Keratinocyte (primary cell): ENCODE data around the gene PRR7. TPM values are rescaled to one million over a fixed set of nuclear protein-coding genes. Genes with fewer than 3 reads are reported as not detected.

ENCODE experiments used
- DNase-seq: peaks from one replicate; pipeline ENCODE4 v3.0.0-alpha.2; 2011; ENCODE audit warnings: low read depth, missing footprints, low spot score
- FAIRE-seq: peaks from 2 replicates; lab custom pipeline; 2011; peaks lifted over from hg19 to GRCh38; lab: Jason Lieb, UNC
- H2AFZ ChIP-seq: 2 replicates; pipeline ENCODE4 v1.6.0; 2012; ENCODE audit warnings: low read length, control low read depth, inconsistent platforms; ENCODE audit not compliant: control insufficient read depth
- H3K27ac ChIP-seq: 2 replicates; pipeline ENCODE4 v1.5.1; 2011; ENCODE audit warnings: low read length; ENCODE audit not compliant: control insufficient read depth, insufficient read depth
- H3K27me3 ChIP-seq: 3 replicates; pipeline ENCODE4 v1.6.0; 2011; ENCODE audit warnings: low read length; ENCODE audit not compliant: control insufficient read depth, insufficient read depth; ENCODE audit errors: extremely low read depth
- H3K36me3 ChIP-seq, 2 experiments: 2 replicates in 1 of 2; 3 replicates in 1 of 2; pipeline ENCODE4 v1.5.1; 2011; ENCODE audit warnings: low read length in 2 of 2, mild to moderate bottlenecking in 1 of 2; ENCODE audit not compliant: control insufficient read depth in 2 of 2, insufficient read depth in 2 of 2; ENCODE audit errors: extremely low read depth in 1 of 2
- H3K4me1 ChIP-seq: 3 replicates; pipeline ENCODE4 v1.5.1; 2011; ENCODE audit warnings: low read length; ENCODE audit not compliant: control insufficient read depth, insufficient read depth; ENCODE audit errors: extremely low read depth
- H3K4me2 ChIP-seq: 3 replicates; pipeline ENCODE4 v1.6.0; 2011; ENCODE audit warnings: low read depth, low read length; ENCODE audit not compliant: control insufficient read depth, insufficient read depth; ENCODE audit errors: extremely low read depth
- H3K4me3 ChIP-seq, 3 experiments: fragments of 200-600 bp in 1 of 3; sonication (generic) in 1 of 3; 2 replicates in 2 of 3; 3 replicates in 1 of 3; pipeline ENCODE4 v1.5.1; 2011 to 2016; ENCODE audit warnings: low read length in 3 of 3, mild to moderate bottlenecking in 3 of 3, control low read depth in 2 of 3, inconsistent platforms in 1 of 3, low read depth in 1 of 3, mixed read lengths in 1 of 3, mixed run types in 1 of 3, moderate library complexity in 1 of 3; ENCODE audit not compliant: control insufficient read depth in 2 of 3, insufficient read depth in 2 of 3; ENCODE audit errors: extremely low read depth in 1 of 3
- H3K79me2 ChIP-seq: 2 replicates; pipeline ENCODE4 v1.6.0; 2012; ENCODE audit warnings: low read length; ENCODE audit not compliant: control insufficient read depth, insufficient read depth
- H3K9ac ChIP-seq: 3 replicates; pipeline ENCODE4 v1.6.0; 2011; ENCODE audit warnings: low read length; ENCODE audit not compliant: control insufficient read depth, insufficient read depth; ENCODE audit errors: extremely low read depth
- H3K9me1 ChIP-seq: 3 replicates; pipeline ENCODE4 v1.6.0; 2011; ENCODE audit warnings: low read length; ENCODE audit not compliant: control insufficient read depth, insufficient read depth; ENCODE audit errors: extremely low read depth
- H3K9me3 ChIP-seq: 2 replicates; pipeline ENCODE4 v1.5.1; 2012; ENCODE audit warnings: low read depth, low read length; ENCODE audit not compliant: control insufficient read depth
- H4K20me1 ChIP-seq: 3 replicates; pipeline ENCODE4 v1.6.0; 2011; ENCODE audit warnings: low read length; ENCODE audit not compliant: control insufficient read depth, insufficient read depth; ENCODE audit errors: extremely low read depth
- EZH2 ChIP-seq: IDR thresholded peaks from one replicate; pipeline ENCODE4 v1.6.1; 2012; ENCODE audit warnings: inconsistent platforms, mild to moderate bottlenecking, low read length, moderate library complexity
- dilution Hi-C: fragments of 300-500 bp; cut with MboI; formaldehyde crosslinking; loops from one replicate; pipeline ENCODE4 v1.7.0; 2020; ENCODE audit warnings: low sequenced_read_pairs; ENCODE audit not compliant: extremely low pct_ligation_motif_present
- polyA plus RNA-seq, 5 experiments: library from polyadenylated mRNA; depleted of rRNA in 3 of 5; stranded (reverse) in 3 of 5; stranded (forward) in 1 of 5; unstranded in 1 of 5; fragments of >200 nt; gene quantifications; 1 replicate in 1 of 5; 2 replicates in 3 of 5; 3 replicates in 1 of 5; pipeline versions ENCODE4 v1.2.1 to v1.2.3, GENCODE V29; 2011 to 2012; ENCODE audit warnings: missing spikeins in 2 of 5, low read depth in 1 of 5, low replicate concordance in 1 of 5
- TF ChIP-seq, protein P1 (sequence below), 3 experiments: IDR thresholded peaks in 1 of 3; conservative IDR thresholded peaks in 1 of 3; optimal IDR thresholded peaks in 1 of 3; 2 replicates in 2 of 3; 3 replicates in 1 of 3; pipeline versions ENCODE3 to v1.5.1; 2011; ENCODE audit warnings: low read length in 3 of 3, mild to moderate bottlenecking in 3 of 3, moderate library complexity in 2 of 3, control low read depth in 1 of 3, inconsistent platforms in 1 of 3; ENCODE audit not compliant: insufficient read depth in 2 of 3; ENCODE audit errors: extremely low read depth in 1 of 3

Gene PRR7
- polyA plus RNA-seq, 1 donor (not counting 4 experiments of a cell fraction or from before 2014, with no cell fraction given), result 1.1 TPM

DNA sequence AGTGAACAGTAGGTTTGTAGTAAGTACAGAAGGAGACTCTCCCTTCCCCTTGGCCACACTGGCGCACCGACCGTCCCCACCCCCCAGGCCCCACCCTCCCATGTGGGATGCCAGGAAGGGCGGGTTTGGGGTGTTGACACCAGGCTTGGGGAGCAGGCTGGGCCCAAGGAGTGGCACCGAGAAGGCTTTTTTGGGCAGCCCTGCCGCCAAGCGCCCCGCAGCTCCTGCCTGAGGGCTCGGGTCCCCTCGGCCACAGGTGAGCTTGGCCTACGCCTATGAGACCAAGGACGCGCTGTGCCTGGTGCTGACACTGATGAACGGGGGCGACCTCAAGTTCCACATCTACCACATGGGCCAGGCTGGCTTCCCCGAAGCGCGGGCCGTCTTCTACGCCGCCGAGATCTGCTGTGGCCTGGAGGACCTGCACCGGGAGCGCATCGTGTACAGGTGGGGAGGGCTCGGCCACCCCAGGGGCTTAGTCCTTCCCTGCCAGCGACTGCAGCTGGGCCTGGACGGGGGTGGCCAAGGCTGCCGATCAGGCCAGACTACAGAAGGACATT, 12.9 kb upstream of the PRR7 start:
- Histone ChIP-seq H3K4me1 (peaks cover 62% of the 10 kb centered on the region), H3K27ac (peak overlapping the region; percentile 54), H3K27me3 (no peaks in the 10 kb centered on the region), H3K9me3 (no peaks in the 10 kb centered on the region), H3K36me3 (peaks cover 23 to 58% of the 10 kb centered on the region in 2 experiments), H3K9ac (peak overlapping the region; percentile 47), H3K79me2 (peaks cover 12% of the 10 kb centered on the region), H3K4me2 (no peak overlapping the region), H3K9me1 (no peaks in the 10 kb centered on the region), H2AFZ (no peak overlapping the region), H4K20me1 (no peaks in the 10 kb centered on the region), H3K4me3 (no peak overlapping the region)
- no peak for DNase-seq
- TF ChIP-seq, protein P1, sequence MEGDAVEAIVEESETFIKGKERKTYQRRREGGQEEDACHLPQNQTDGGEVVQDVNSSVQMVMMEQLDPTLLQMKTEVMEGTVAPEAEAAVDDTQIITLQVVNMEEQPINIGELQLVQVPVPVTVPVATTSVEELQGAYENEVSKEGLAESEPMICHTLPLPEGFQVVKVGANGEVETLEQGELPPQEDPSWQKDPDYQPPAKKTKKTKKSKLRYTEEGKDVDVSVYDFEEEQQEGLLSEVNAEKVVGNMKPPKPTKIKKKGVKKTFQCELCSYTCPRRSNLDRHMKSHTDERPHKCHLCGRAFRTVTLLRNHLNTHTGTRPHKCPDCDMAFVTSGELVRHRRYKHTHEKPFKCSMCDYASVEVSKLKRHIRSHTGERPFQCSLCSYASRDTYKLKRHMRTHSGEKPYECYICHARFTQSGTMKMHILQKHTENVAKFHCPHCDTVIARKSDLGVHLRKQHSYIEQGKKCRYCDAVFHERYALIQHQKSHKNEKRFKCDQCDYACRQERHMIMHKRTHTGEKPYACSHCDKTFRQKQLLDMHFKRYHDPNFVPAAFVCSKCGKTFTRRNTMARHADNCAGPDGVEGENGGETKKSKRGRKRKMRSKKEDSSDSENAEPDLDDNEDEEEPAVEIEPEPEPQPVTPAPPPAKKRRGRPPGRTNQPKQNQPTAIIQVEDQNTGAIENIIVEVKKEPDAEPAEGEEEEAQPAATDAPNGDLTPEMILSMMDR (optimal IDR thresholded peaks at IDR 0.05 in 1 of 3, IDR thresholded peaks at IDR 0.05 in 1 of 3, conservative IDR thresholded peaks at IDR 0.05 in 1 of 3; ENCODE audit: extremely low read depth in 1 of 3, insufficient read depth in 2 of 3, low read length in 3 of 3), result no peak
- no peak for TF ChIP-seq EZH2
- FAIRE-seq, result no peak
- dilution Hi-C loops, result no loop called here

DNA sequence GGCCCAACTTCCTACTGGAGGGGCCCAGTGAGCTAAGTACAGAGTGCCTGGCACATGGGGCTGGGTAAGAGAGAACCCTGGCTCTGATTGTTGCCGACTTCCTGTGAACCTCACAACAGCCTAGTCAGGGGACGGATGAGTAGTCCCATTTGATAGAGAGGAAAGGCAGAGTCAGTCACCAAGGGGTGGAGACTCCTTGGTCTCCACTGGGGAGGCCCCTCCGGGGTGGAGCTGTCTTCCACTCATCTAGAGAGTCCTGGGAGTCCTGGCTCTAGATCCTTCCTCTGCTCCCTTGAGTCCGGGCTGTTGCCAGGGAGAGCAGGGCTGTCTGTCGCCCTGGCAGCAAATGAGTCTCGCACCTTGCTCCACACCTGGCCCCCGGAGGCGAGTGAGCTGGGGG, 12.2 kb upstream of the PRR7 start:
- no peak overlapping the region for H3K4me3 ChIP-seq
- peak overlapping the region; percentile 54 for H3K27ac ChIP-seq
- no peaks in the 10 kb centered on the region for H3K27me3 ChIP-seq
- no peak for FAIRE-seq
- H3K9ac ChIP-seq, result peak overlapping the region; percentile 47
- H4K20me1 ChIP-seq, result no peaks in the 10 kb centered on the region
- DNase-seq, result no peak
- peaks cover 57% of the 10 kb centered on the region for H3K4me1 ChIP-seq
- TF ChIP-seq EZH2, result no peak
- TF ChIP-seq, protein P1 (optimal IDR thresholded peaks at IDR 0.05 in 1 of 3, IDR thresholded peaks at IDR 0.05 in 1 of 3, conservative IDR thresholded peaks at IDR 0.05 in 1 of 3; ENCODE audit: extremely low read depth in 1 of 3, insufficient read depth in 2 of 3, low read length in 3 of 3), result no peak
- H3K9me1 ChIP-seq, result no peaks in the 10 kb centered on the region
- peaks cover 5% of the 10 kb centered on the region for H3K79me2 ChIP-seq
- no peak overlapping the region for H3K4me2 ChIP-seq
- dilution Hi-C loops, result no loop called here
- H3K9me3 ChIP-seq, result no peaks in the 10 kb centered on the region
- H2AFZ ChIP-seq, result no peak overlapping the region
- H3K36me3 ChIP-seq, result peaks cover 23 to 61% of the 10 kb centered on the region in 2 experiments
